Erythroblast (primary cell): ENCODE measurements around the gene EVC2.

Experiments
- DNase-seq, 2 experiments: peaks; one replicate each; lab custom pipeline; 2025; lab: John Stamatoyannopoulos, UW
- GATA1 ChIP-seq: IDR thresholded peaks from 2 replicates; pipeline ENCODE4 v1.6.1; 2011; ENCODE audit warnings: low read depth, mild to moderate bottlenecking, control low read depth, low read length, moderate library complexity
- POLR2A ChIP-seq: IDR thresholded peaks from 2 replicates; pipeline ENCODE4 v1.6.1; 2011; ENCODE audit warnings: mild to moderate bottlenecking, low read length

The EVC2 gene

GRCh38 chr4:5517372-5517771 is 191.0 kb downstream of the EVC2 start:
- no peak for DNase-seq
- TF ChIP-seq POLR2A (no peak), GATA1 (no peak)

DNA sequence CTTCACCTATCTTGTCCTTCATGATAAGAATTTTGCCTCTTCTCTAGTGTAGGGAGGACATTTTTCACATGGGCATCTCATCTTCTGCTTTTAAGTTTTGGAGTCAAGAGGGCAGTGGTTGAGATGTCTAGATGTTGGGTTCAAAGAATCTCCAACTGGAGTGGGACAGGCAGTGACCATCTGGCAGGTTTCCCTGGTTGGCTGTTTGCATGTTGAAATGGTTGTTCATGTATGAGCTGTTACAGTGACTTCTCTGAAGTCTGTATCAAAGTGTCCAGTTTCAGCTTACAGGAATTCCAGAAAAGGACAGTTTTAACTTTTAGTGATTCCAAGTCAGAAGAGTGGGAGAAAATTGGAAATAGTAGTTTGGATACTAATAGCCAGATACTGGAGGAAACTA is 192.7 kb downstream of the EVC2 start:
- no peak for TF ChIP-seq POLR2A
- TF ChIP-seq GATA1, result no peak
- DNase-seq, result no peak
